Liver (tissue), 9 donors: Measurements from ENCODE around the gene XPNPEP1. TPM values are rescaled to one million over a fixed set of nuclear protein-coding genes. Genes with fewer than 3 reads are reported as not detected.
A peak's percentile ranks its signal among the peaks of the same experiment; 100 is the strongest.

Source experiments
- DNase-seq: peaks from one replicate; pipeline ENCODE4 v3.0.0-alpha.2; 2017; ENCODE audit warnings: low spot score
- H3K27ac ChIP-seq, 2 donors: one replicate each; pipeline ENCODE4 v1.7.0; 2013; ENCODE audit warnings: inconsistent platforms in 2 of 2, low read length in 2 of 2, control low read depth in 1 of 2, low read depth in 1 of 2, mild to moderate bottlenecking in 1 of 2
- H3K27me3 ChIP-seq, 4 donors: one replicate each; pipeline versions ENCODE4 v1.6.1 to v1.7.0; 2013; ENCODE audit warnings: low read length in 3 of 4, inconsistent platforms in 1 of 4, mild to moderate bottlenecking in 1 of 4, moderate library complexity in 1 of 4; ENCODE audit not compliant: control insufficient read depth in 4 of 4, insufficient read depth in 4 of 4
- H3K36me3 ChIP-seq, 4 donors: one replicate each; pipeline versions ENCODE4 v1.6.1 to v1.7.0; 2013; ENCODE audit warnings: low read length in 3 of 4, mild to moderate bottlenecking in 3 of 4, low read depth in 1 of 4, moderate library complexity in 1 of 4; ENCODE audit not compliant: control insufficient read depth in 4 of 4, insufficient read depth in 3 of 4
- H3K4me1 ChIP-seq, 4 donors: one replicate each; pipeline versions ENCODE4 v1.6.1 to v1.7.0; 2013; ENCODE audit warnings: low read length in 3 of 4, mild to moderate bottlenecking in 3 of 4, moderate library complexity in 1 of 4; ENCODE audit not compliant: control insufficient read depth in 4 of 4, insufficient read depth in 4 of 4
- H3K4me3 ChIP-seq, 3 donors: one replicate each; pipeline versions ENCODE4 v1.6.1 to v1.7.0; 2013; ENCODE audit warnings: low read length in 3 of 3, control low read depth in 1 of 3, low read depth in 1 of 3, mild to moderate bottlenecking in 1 of 3
- H3K9ac ChIP-seq, 2 donors: one replicate each; pipeline ENCODE4 v1.7.0; 2013; ENCODE audit warnings: low read length in 2 of 2, mild to moderate bottlenecking in 2 of 2, moderate library complexity in 2 of 2, control low read depth in 1 of 2, low read depth in 1 of 2
- H3K9me3 ChIP-seq, 4 donors: one replicate each; pipeline versions ENCODE4 v1.6.1 to v1.7.0; 2013; ENCODE audit warnings: low read length in 3 of 4; ENCODE audit not compliant: control insufficient read depth in 4 of 4
- ATF3 ChIP-seq: IDR thresholded peaks from 2 replicates; pipeline ENCODE4 v1.6.1; 2016; ENCODE audit warnings: antibody characterized with exemption
- CTCF ChIP-seq: fragments of 150-350 bp; IDR thresholded peaks from 2 replicates; pipeline ENCODE4 v1.5.1; 2017; ENCODE audit warnings: improper control_type of control experiment, low read depth, low read length; ENCODE audit not compliant: missing input control
- EGR1 ChIP-seq, 2 donors: IDR thresholded peaks; 2 replicates each; pipeline ENCODE4 v1.6.1; 2016 to 2018; ENCODE audit warnings: antibody characterized with exemption in 2 of 2, low read depth in 2 of 2
- FOXA1 ChIP-seq: IDR thresholded peaks from 2 replicates; pipeline ENCODE4 v1.6.1; 2016; ENCODE audit warnings: antibody characterized with exemption
- FOXA2 ChIP-seq: IDR thresholded peaks from 2 replicates; pipeline ENCODE4 v1.6.1; 2016; ENCODE audit warnings: antibody characterized with exemption
- GABPA ChIP-seq, 2 donors: IDR thresholded peaks in 1 of 2; conservative IDR thresholded peaks in 1 of 2; 2 replicates each; pipeline ENCODE4 v1.6.1; 2016; ENCODE audit warnings: antibody characterized with exemption in 2 of 2, mild to moderate bottlenecking in 1 of 2, moderate library complexity in 1 of 2
- HNF4A ChIP-seq, 2 donors: conservative IDR thresholded peaks; 2 replicates each; pipeline ENCODE4 v1.6.1; 2016; ENCODE audit warnings: antibody characterized with exemption in 2 of 2, mild to moderate bottlenecking in 2 of 2
- HNF4G ChIP-seq: IDR thresholded peaks from 2 replicates; pipeline ENCODE4 v1.6.1; 2016; ENCODE audit warnings: antibody characterized with exemption
- JUND ChIP-seq, 2 donors: IDR thresholded peaks; 2 replicates each; pipeline ENCODE4 v1.6.1; 2016; ENCODE audit warnings: antibody characterized with exemption in 2 of 2
- MAX ChIP-seq: IDR thresholded peaks from 2 replicates; pipeline ENCODE4 v1.6.1; 2016; ENCODE audit warnings: antibody characterized with exemption
- RAD21 ChIP-seq, 2 donors: IDR thresholded peaks; 2 replicates each; pipeline ENCODE4 v1.6.1; 2016; ENCODE audit warnings: antibody characterized with exemption in 2 of 2, mild to moderate bottlenecking in 2 of 2
- REST ChIP-seq: IDR thresholded peaks from 2 replicates; pipeline ENCODE4 v1.6.1; 2016; ENCODE audit warnings: antibody characterized with exemption, mild to moderate bottlenecking
- RXRA ChIP-seq, 2 donors: IDR thresholded peaks; 2 replicates each; pipeline ENCODE4 v1.6.1; 2017 to 2018; ENCODE audit warnings: antibody characterized with exemption in 2 of 2, mild to moderate bottlenecking in 1 of 2
- SP1 ChIP-seq: IDR thresholded peaks from 2 replicates; pipeline ENCODE4 v1.6.1; 2018; ENCODE audit warnings: antibody characterized with exemption, mild to moderate bottlenecking
- YY1 ChIP-seq: IDR thresholded peaks from 2 replicates; pipeline ENCODE4 v1.6.1; 2016; ENCODE audit warnings: antibody characterized with exemption, mild to moderate bottlenecking
- ZBTB33 ChIP-seq: IDR thresholded peaks from 2 replicates; pipeline ENCODE4 v1.6.1; 2016; ENCODE audit warnings: antibody characterized with exemption
- WGBS: extraction: QIAGEN DNeasy Blood & Tissue Kit; methylation state at CpG from one replicate; pipeline ENCODE4 v1.1.7; 2013; 5-methylcytosine and 5-hydroxymethylcytosine counted together
- polyA plus RNA-seq, 2 donors: library from polyadenylated mRNA; stranded (reverse) in 1 of 2; unstranded in 1 of 2; fragments of 200-250 nt in 1 of 2; fragments of >200 nt in 1 of 2; fragmentation: Nextera tagmentation in 1 of 2; extraction: Ambion mirVana in 1 of 2; gene quantifications; one replicate each; pipeline versions ENCODE4 v1.2.1 to v1.2.3, GENCODE V29; 2013 to 2015
- total RNA-seq, 2 donors: library from RNA; depleted of rRNA; stranded (reverse); fragments of >200 nt; gene quantifications; one replicate each; pipeline ENCODE4 v1.2.3, GENCODE V29; 2014
- donor health status: healthy.
- donor health status: healthy.
- donor health status: healthy.
- donor health status: healthy.
- donor health status: healthy.

The XPNPEP1 gene
- total and polyA plus RNA-seq, 4 donors, result 9.1 to 38.1 (median 27.3) TPM

GRCh38 chr10:109899356-109900331 is 23.7 kb downstream of the XPNPEP1 start:
- no peaks in the 10 kb centered on the region for H3K9me3 ChIP-seq
- peaks cover 0 to 2% (median 0%) of the 10 kb centered on the region in 4 donors for H3K36me3 ChIP-seq
- 66% methylated on average over 9 of the region's 9 CpGs for whole genome bisulfite sequencing
- peak overlapping the region; percentile 59 to 65 for H3K27ac ChIP-seq
- DNase-seq, result no peak
- peaks cover 3 to 18% (median 11%) of the 10 kb centered on the region in 4 donors for H3K4me1 ChIP-seq
- H3K27me3 ChIP-seq, result no peaks in the 10 kb centered on the region
- no peak overlapping the region for H3K9ac ChIP-seq
- TF ChIP-seq REST (no peak), FOXA2 (peak; percentile 54), EGR1 (IDR thresholded peaks at IDR 0.05; ENCODE audit: low read depth in 2 of 2) (no peak), RXRA (IDR thresholded peaks at IDR 0.05) (peak in 1 of 2 donors; percentile 54), HNF4G (no peak), ATF3 (no peak), HNF4A (conservative IDR thresholded peaks at IDR 0.05) (peak in 1 of 2 donors; percentile 15), JUND (IDR thresholded peaks at IDR 0.05) (peak; percentile 68 to 75)
- H3K4me3 ChIP-seq, result no peak overlapping the region

GRCh38 chr10:109898666-109899355 is 24.5 kb downstream of the XPNPEP1 start:
- H3K9me3 ChIP-seq, result no peaks in the 10 kb centered on the region
- no peaks in the 10 kb centered on the region for H3K27me3 ChIP-seq
- peaks cover 0 to 2% (median 0%) of the 10 kb centered on the region in 4 donors for H3K36me3 ChIP-seq
- DNase-seq, result no peak
- WGBS, result 54% methylated on average over 5 of the region's 5 CpGs
- no peak overlapping the region for H3K4me3 ChIP-seq
- H3K4me1 ChIP-seq, result peaks cover 3 to 18% (median 12%) of the 10 kb centered on the region in 4 donors
- no peak overlapping the region for H3K9ac ChIP-seq
- peak overlapping the region; percentile 59 to 65 for H3K27ac ChIP-seq
- TF ChIP-seq EGR1 (IDR thresholded peaks at IDR 0.05; ENCODE audit: low read depth in 2 of 2) (no peak), RAD21 (IDR thresholded peaks at IDR 0.05) (no peak), SP1 (peak; percentile 24), MAX (no peak), HNF4G (no peak), ZBTB33 (no peak), FOXA1 (no peak), JUND (IDR thresholded peaks at IDR 0.05) (no peak), FOXA2 (peak; percentile 22), REST (no peak), GABPA (IDR thresholded peaks at IDR 0.05 in 1 of 2, conservative IDR thresholded peaks at IDR 0.05 in 1 of 2) (no peak), ATF3 (no peak), HNF4A (conservative IDR thresholded peaks at IDR 0.05) (peak in 1 of 2 donors; percentile 44), CTCF (no peak), YY1 (no peak)
